Thyroid gland (tissue), 4 donors: ENCODE data around the gene SLC47A2. TPM values are rescaled to one million over a fixed set of nuclear protein-coding genes. Genes with fewer than 3 reads are reported as not detected.

Experiments used
- DNase-seq, 2 donors: peaks; one replicate each; pipeline ENCODE4 v3.0.0-alpha.2; 2019
- H3K27ac ChIP-seq, 3 donors: fragments of 200-600 bp; sonication (generic); 1 replicate in 2 of 3; 2 replicates in 1 of 3; pipeline ENCODE4 v1.5.1; 2016 to 2019; ENCODE audit warnings: mild to moderate bottlenecking in 1 of 3, moderate library complexity in 1 of 3
- H3K27me3 ChIP-seq: fragments of 200-600 bp; sonication (generic); one replicate; pipeline ENCODE4 v1.5.1; 2019
- H3K36me3 ChIP-seq, 2 donors: fragments of 200-600 bp; sonication (generic); one replicate each; pipeline ENCODE4 v1.5.1; 2016 to 2019
- H3K4me1 ChIP-seq, 2 donors: fragments of 200-600 bp; sonication (generic); one replicate each; pipeline ENCODE4 v1.5.1; 2017 to 2019
- H3K4me3 ChIP-seq, 3 donors: fragments of 200-600 bp; sonication (generic); replicated peaks in 1 of 3; 1 replicate in 2 of 3; 2 replicates in 1 of 3; pipeline ENCODE4 v1.5.1; 2016; ENCODE audit warnings: mild to moderate bottlenecking in 1 of 3
- H3K9me3 ChIP-seq: fragments of 200-600 bp; sonication (generic); one replicate; pipeline ENCODE4 v1.5.1; 2017
- CTCF ChIP-seq, 6 experiments: fragments of 200-600 bp in 3 of 6; fragments of 450-650 bp in 3 of 6; sonication (generic) in 3 of 6; IDR thresholded peaks; one replicate each; pipeline ENCODE4 v1.5.1; 2016 to 2019; ENCODE audit warnings: antibody characterized with exemption in 6 of 6, mild to moderate bottlenecking in 2 of 6, inconsistent platforms in 1 of 6, moderate library complexity in 1 of 6
- POLR2A ChIP-seq, 2 donors: fragments of 450-650 bp; IDR thresholded peaks; one replicate each; pipeline ENCODE4 v1.6.1; 2017; ENCODE audit warnings: antibody characterized with exemption in 2 of 2, mild to moderate bottlenecking in 2 of 2, moderate library complexity in 1 of 2
- WGBS, 2 donors: methylation state at CpG; one replicate each; pipeline ENCODE4 v1.1.5; 2017; 5-methylcytosine and 5-hydroxymethylcytosine counted together
- intact Hi-C: fragments of 100-400 bp; cut with DNase I; formaldehyde crosslinking; loops from one replicate; pipeline ENCODE4 v1.15.1; 2023
- total RNA-seq, 4 donors: library from RNA; depleted of rRNA; stranded (reverse); fragments of >200 nt; gene quantifications; one replicate each; pipeline ENCODE4 v1.2.3, GENCODE V29; 2016

The SLC47A2 gene
- total RNA-seq, 4 donors from 2014 or later: 0.45 to 1.4 TPM; not detected in 2

GRCh38 chr17:19714542-19715411 lies 1.6 kb downstream of the SLC47A2 start:
- H3K36me3 ChIP-seq: no peaks in the 10 kb centered on the region
- H3K27me3 ChIP-seq: no peaks in the 10 kb centered on the region
- H3K4me3 ChIP-seq: no peak overlapping the region
- peak overlapping the region; percentile 50 to 85 (median 55) for H3K27ac ChIP-seq
- 72 to 82% methylated on average over 7 to 12 of the region's 27 CpGs for WGBS, 2 donors
- TF ChIP-seq CTCF (IDR thresholded peaks at IDR 0.05) (peak in 1 of 6 experiments; percentile 8), POLR2A (IDR thresholded peaks at IDR 0.05) (no peak)
- H3K9me3 ChIP-seq: no peaks in the 10 kb centered on the region
- DNase-seq: peak; percentile 91 to 92
- H3K4me1 ChIP-seq: peaks cover 24 to 51% of the 10 kb centered on the region in 2 donors
- intact Hi-C loops: no loop called here

- WGBS, 2 donors: 89 to 94% methylated on average over 7 to 17 of the region's 28 CpGs
- Histone ChIP-seq H3K9me3 (no peaks in the 10 kb centered on the region), H3K27ac (peak overlapping the region in 2 of 3 donors; percentile 55 to 85), H3K27me3 (no peaks in the 10 kb centered on the region), H3K4me3 (no peak overlapping the region), H3K4me1 (peaks cover 24 to 46% of the 10 kb centered on the region in 2 donors), H3K36me3 (no peaks in the 10 kb centered on the region)
- no peak for TF ChIP-seq POLR2A (IDR thresholded peaks at IDR 0.05)
- TF ChIP-seq CTCF (IDR thresholded peaks at IDR 0.05): no peak
- intact Hi-C loops: no loop called here
- DNase-seq: no peak
Observed at GRCh38 chr17:19713901-19714361, 2.5 kb downstream of the SLC47A2 start.

- no peaks in the 10 kb centered on the region for H3K36me3 ChIP-seq
- TF ChIP-seq CTCF (IDR thresholded peaks at IDR 0.05) (peak in 1 of 6 experiments; percentile 12), POLR2A (IDR thresholded peaks at IDR 0.05) (no peak)
- 86 to 90% methylated on average over 11 to 16 of the region's 16 CpGs for WGBS, 2 donors
- intact Hi-C loops: no loop called here
- DNase-seq: no peak
- H3K4me1 ChIP-seq: peaks cover 24 to 41% of the 10 kb centered on the region in 2 donors
- no peak overlapping the region for H3K27ac ChIP-seq
- H3K27me3 ChIP-seq: no peaks in the 10 kb centered on the region
- H3K9me3 ChIP-seq: no peaks in the 10 kb centered on the region
- H3K4me3 ChIP-seq: no peak overlapping the region
Observed at GRCh38 chr17:19713462-19713861, 2.9 kb downstream of the SLC47A2 start.

GRCh38 chr17:19712436-19713004 lies 3.9 kb downstream of the SLC47A2 start:
- intact Hi-C loops: no loop called here
- no peak for DNase-seq
- 87 to 89% methylated on average over 12 of the region's 12 CpGs for WGBS, 2 donors
- TF ChIP-seq POLR2A (IDR thresholded peaks at IDR 0.05) (no peak), CTCF (IDR thresholded peaks at IDR 0.05) (no peak)
- Histone ChIP-seq H3K36me3 (no peaks in the 10 kb centered on the region), H3K4me3 (no peak overlapping the region), H3K4me1 (peaks cover 16 to 36% of the 10 kb centered on the region in 2 donors), H3K27ac (no peak overlapping the region), H3K9me3 (no peaks in the 10 kb centered on the region), H3K27me3 (no peaks in the 10 kb centered on the region)

GRCh38 chr17:19709841-19710240 lies 6.5 kb downstream of the SLC47A2 start:
- H3K36me3 ChIP-seq: no peaks in the 10 kb centered on the region
- no peak for TF ChIP-seq CTCF (IDR thresholded peaks at IDR 0.05)
- H3K4me1 ChIP-seq: peaks cover 4 to 20% of the 10 kb centered on the region in 2 donors
- H3K27ac ChIP-seq: no peak overlapping the region
- H3K9me3 ChIP-seq: no peaks in the 10 kb centered on the region
- intact Hi-C loops: no loop called here
- H3K4me3 ChIP-seq: no peak overlapping the region
- no peak for DNase-seq
- WGBS, 2 donors: 93 to 95% methylated on average over 3 of the region's 3 CpGs
- H3K27me3 ChIP-seq: no peaks in the 10 kb centered on the region
